Sigmoid colon (tissue), 4 donors: Measurements from ENCODE around the gene PRKG1.

ENCODE experiments used
- CTCF ChIP-seq, 4 experiments: fragments of 450-650 bp in 3 of 4; fragments of 200-600 bp in 1 of 4; IDR thresholded peaks; one replicate each; pipeline ENCODE4 v1.5.1; 2016 to 2019; ENCODE audit warnings: antibody characterized with exemption in 4 of 4, mild to moderate bottlenecking in 3 of 4, moderate library complexity in 2 of 4
- POLR2A ChIP-seq, 2 donors: fragments of 450-650 bp; IDR thresholded peaks; one replicate each; pipeline ENCODE4 v1.6.1; 2016; ENCODE audit warnings: antibody characterized with exemption in 2 of 2, mild to moderate bottlenecking in 2 of 2, moderate library complexity in 2 of 2
- POLR2AphosphoS5 ChIP-seq, 4 donors: sonication (generic); formaldehyde crosslinking; IDR thresholded peaks; one replicate each; pipeline ENCODE4 v1.6.1; 2017; ENCODE audit warnings: antibody characterized with exemption in 4 of 4

- TF ChIP-seq POLR2A (IDR thresholded peaks at IDR 0.05): no peak
- no peak for TF ChIP-seq CTCF (IDR thresholded peaks at IDR 0.05)
- TF ChIP-seq POLR2AphosphoS5 (IDR thresholded peaks at IDR 0.05): no peak
Measured at GRCh38 chr10:52028523-52028858, 954.2 kb downstream of the PRKG1 start.
